Erythroblast (primary cell): ENCODE data around the gene FUS.

ENCODE experiments used
- GATA1 ChIP-seq: IDR thresholded peaks from 2 replicates; pipeline ENCODE4 v1.6.1; 2011; ENCODE audit warnings: low read depth, mild to moderate bottlenecking, control low read depth, low read length, moderate library complexity
- POLR2A ChIP-seq: IDR thresholded peaks from 2 replicates; pipeline ENCODE4 v1.6.1; 2011; ENCODE audit warnings: mild to moderate bottlenecking, low read length

DNA sequence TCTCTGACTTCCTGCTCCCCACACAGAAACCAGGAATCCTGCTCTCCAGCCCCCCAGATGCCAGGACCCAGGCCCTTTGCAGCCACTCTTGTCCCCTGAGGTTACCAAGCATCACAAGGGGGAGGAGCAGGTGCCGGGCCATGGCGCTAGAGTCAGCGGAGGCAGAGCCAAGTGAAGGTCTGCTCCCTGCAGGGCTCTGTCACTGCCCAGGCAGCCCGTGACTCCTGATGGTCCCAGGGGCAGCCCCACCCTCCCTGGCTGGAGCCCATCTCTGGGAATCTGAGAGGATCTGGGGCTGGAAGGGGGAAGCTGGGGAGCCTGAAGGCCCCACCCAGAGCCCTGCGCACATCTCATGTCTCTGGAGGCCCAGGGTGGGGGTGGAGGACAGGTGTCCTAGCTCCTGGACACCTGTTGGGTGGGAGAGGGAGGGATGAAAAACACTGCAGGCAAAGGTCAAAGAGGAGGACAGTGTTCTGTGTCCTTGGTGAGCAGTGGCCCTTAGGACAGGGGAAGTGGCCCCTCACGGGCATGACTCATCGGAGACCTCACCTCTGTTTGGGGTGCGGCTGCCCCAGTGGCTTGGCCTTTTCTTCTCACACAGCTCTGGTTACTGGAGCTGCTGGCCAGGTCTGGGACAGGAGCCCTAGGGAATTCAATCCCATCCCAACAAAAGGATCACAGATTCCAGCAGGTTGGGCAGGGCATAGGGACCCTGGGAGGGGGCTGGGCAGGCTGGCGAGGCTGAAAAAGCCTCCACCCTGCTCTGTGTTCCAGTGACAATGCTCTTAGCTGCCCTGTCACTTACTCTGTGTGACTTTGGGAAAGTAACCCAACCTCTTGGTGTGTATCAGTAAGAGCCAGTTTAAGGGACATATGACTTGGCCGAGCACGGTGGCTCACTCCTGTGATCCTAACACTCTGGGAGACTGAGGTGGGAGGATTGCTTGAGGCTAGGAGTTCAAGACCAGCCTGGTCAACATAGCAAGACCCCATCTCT is 29.7 kb upstream of the FUS start, which contains the start of gene PRSS36:
- TF ChIP-seq POLR2A: no peak
- TF ChIP-seq GATA1: no peak
